Measurements from ENCODE around the gene ENTREP3.

The ENTREP3 gene

GRCh38 chr1:155197901-155198546, 57.3 kb downstream of the ENTREP3 start:
- DNase-seq: no peak

Data from NCI-H82 (cell line).